OCI-LY1 (cell line): Measurements from ENCODE around the gene GSK3A.

Source experiments
- CTCF ChIP-seq: fragments of 200-600 bp; sonication (generic), shearing (Covaris generic); IDR thresholded peaks from 2 replicates; pipeline ENCODE4 v1.5.1; 2017; ENCODE audit warnings: mild to moderate bottlenecking, antibody characterized with exemption, low read length, moderate library complexity, mixed read lengths
- EZH2 ChIP-seq: fragments of 200-600 bp; sonication (generic), shearing (Covaris generic); IDR thresholded peaks from 2 replicates; pipeline ENCODE4 v1.8.0; 2017; ENCODE audit warnings: borderline replicate concordance, mixed run types, mild to moderate bottlenecking, antibody characterized with exemption, low read length, moderate library complexity, mixed read lengths

- TF ChIP-seq CTCF (peak; percentile 68), EZH2 (no peak)
Measured at GRCh38 chr19:42244347-42245220, 2.2 kb upstream of the GSK3A start.
